ENCODE measurements around the gene LYPD5. TPM values are rescaled to one million over a fixed set of nuclear protein-coding genes. Genes with fewer than 3 reads are reported as not detected.
"Not testable (repeated sequence)": the region's sequence is repeated elsewhere in the genome, so short reads cannot be mapped to it uniquely, and the experiment has no call there.

The LYPD5 gene
- total RNA-seq, 1 donor from 2014 or later = not detected

DNA sequence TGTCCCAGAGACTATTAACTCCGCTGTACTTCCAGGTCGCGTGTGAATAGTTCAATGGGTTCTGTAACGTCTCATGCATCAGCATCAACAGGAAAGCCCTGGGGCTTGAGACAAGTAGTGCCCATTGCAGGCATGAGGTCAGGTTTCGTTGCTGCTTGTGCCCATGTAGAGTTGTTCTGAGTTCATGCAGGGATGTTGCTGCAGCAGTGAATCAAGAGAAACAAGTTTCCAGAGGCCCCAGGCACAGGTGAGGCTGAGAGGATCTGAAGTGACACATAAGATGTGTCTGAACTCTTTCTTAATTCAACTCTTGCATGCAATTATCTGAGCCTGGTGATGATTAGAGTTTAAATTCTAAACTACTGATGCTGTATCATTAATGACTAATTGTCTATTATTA lies 16.3 kb upstream of the LYPD5 start:
- TF ChIP-seq, protein P1, sequence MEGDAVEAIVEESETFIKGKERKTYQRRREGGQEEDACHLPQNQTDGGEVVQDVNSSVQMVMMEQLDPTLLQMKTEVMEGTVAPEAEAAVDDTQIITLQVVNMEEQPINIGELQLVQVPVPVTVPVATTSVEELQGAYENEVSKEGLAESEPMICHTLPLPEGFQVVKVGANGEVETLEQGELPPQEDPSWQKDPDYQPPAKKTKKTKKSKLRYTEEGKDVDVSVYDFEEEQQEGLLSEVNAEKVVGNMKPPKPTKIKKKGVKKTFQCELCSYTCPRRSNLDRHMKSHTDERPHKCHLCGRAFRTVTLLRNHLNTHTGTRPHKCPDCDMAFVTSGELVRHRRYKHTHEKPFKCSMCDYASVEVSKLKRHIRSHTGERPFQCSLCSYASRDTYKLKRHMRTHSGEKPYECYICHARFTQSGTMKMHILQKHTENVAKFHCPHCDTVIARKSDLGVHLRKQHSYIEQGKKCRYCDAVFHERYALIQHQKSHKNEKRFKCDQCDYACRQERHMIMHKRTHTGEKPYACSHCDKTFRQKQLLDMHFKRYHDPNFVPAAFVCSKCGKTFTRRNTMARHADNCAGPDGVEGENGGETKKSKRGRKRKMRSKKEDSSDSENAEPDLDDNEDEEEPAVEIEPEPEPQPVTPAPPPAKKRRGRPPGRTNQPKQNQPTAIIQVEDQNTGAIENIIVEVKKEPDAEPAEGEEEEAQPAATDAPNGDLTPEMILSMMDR (conservative IDR thresholded peaks at IDR 0.05) = no peak
- DNase-seq (ENCODE audit: low read depth, low spot score) = no peak
- no peaks in the 10 kb centered on the region for H3K4me1 Mint-ChIP-seq
- H3K27ac Mint-ChIP-seq (ENCODE audit: unreplicated experiment) = no peak overlapping the region
- peaks cover 4% of the 10 kb centered on the region for H3K9me3 Mint-ChIP-seq
- H3K4me3 Mint-ChIP-seq = no peak overlapping the region
- H3K36me3 Mint-ChIP-seq (ENCODE audit: low read depth) = no peaks in the 10 kb centered on the region
- peaks cover 67% of the 10 kb centered on the region for H3K27me3 Mint-ChIP-seq (ENCODE audit: low read depth)

- not testable (repeated sequence) for H3K9me3 Mint-ChIP-seq; H3K36me3 Mint-ChIP-seq (ENCODE audit: low read depth); H3K4me1 Mint-ChIP-seq; DNase-seq (ENCODE audit: low read depth, low spot score); H3K27ac Mint-ChIP-seq (ENCODE audit: unreplicated experiment); H3K4me3 Mint-ChIP-seq
- peaks cover 65% of the 10 kb centered on the region for H3K27me3 Mint-ChIP-seq (ENCODE audit: low read depth)
These were observed 15.2 kb upstream of the LYPD5 start for GRCh38 chr19:43817454-43817853.

GRCh38 chr19:43814663-43815352 lies 12.6 kb upstream of the LYPD5 start:
- no peak overlapping the region for H3K27ac Mint-ChIP-seq (ENCODE audit: unreplicated experiment)
- peaks cover 64% of the 10 kb centered on the region for H3K27me3 Mint-ChIP-seq (ENCODE audit: low read depth)
- H3K4me3 Mint-ChIP-seq = no peak overlapping the region
- peaks cover 2% of the 10 kb centered on the region for H3K4me1 Mint-ChIP-seq
- H3K9me3 Mint-ChIP-seq = peaks cover 4% of the 10 kb centered on the region
- TF ChIP-seq, protein P1 (conservative IDR thresholded peaks at IDR 0.05) = no peak
- no peaks in the 10 kb centered on the region for H3K36me3 Mint-ChIP-seq (ENCODE audit: low read depth)
- DNase-seq (ENCODE audit: low read depth, low spot score) = no peak

DNA sequence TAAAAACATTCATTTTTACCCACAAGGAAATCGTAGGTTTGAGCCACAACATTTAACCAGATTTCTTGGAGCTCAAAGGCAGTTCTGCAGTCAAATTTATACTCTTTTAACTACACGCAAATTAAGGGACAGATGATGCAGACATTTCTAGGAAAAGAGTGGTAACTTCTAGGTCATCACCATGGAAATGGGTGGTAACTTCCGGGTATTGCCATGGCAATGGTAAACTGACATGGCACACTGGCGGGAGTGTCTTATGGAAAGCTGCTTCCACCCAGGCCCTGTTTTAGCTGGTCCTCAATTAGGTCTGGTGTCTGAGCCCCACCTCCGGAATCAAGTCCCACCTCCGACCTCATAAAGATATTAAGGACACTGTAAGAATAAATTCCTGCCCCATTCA lies 10.4 kb upstream of the LYPD5 start:
- Mint-ChIP-seq H3K9me3 (peaks cover 4% of the 10 kb centered on the region), H3K4me3 (no peak overlapping the region), H3K4me1 (peaks cover 8% of the 10 kb centered on the region), H3K27me3 (ENCODE audit: low read depth) (peaks cover 52% of the 10 kb centered on the region), H3K27ac (ENCODE audit: unreplicated experiment) (no peak overlapping the region), H3K36me3 (ENCODE audit: low read depth) (no peaks in the 10 kb centered on the region)
- no peak for DNase-seq (ENCODE audit: low read depth, low spot score)
- TF ChIP-seq, protein P1 (conservative IDR thresholded peaks at IDR 0.05) = no peak

- Mint-ChIP-seq H3K27ac (ENCODE audit: unreplicated experiment) (no peak overlapping the region), H3K27me3 (ENCODE audit: low read depth) (peaks cover 54% of the 10 kb centered on the region), H3K4me1 (peaks cover 12% of the 10 kb centered on the region), H3K9me3 (peaks cover 4% of the 10 kb centered on the region), H3K4me3 (no peak overlapping the region), H3K36me3 (ENCODE audit: low read depth) (no peaks in the 10 kb centered on the region)
- TF ChIP-seq, protein P1 (conservative IDR thresholded peaks at IDR 0.05) = no peak
- no peak for DNase-seq (ENCODE audit: low read depth, low spot score)
These were observed 10.0 kb upstream of the LYPD5 start for GRCh38 chr19:43812259-43812658.

GRCh38 chr19:43811837-43812236 lies 9.6 kb upstream of the LYPD5 start:
- Mint-ChIP-seq H3K9me3 (peaks cover 4% of the 10 kb centered on the region), H3K27me3 (ENCODE audit: low read depth) (peaks cover 53% of the 10 kb centered on the region), H3K36me3 (ENCODE audit: low read depth) (no peaks in the 10 kb centered on the region), H3K4me1 (peaks cover 15% of the 10 kb centered on the region), H3K27ac (ENCODE audit: unreplicated experiment) (no peak overlapping the region), H3K4me3 (no peak overlapping the region)
- TF ChIP-seq, protein P1 (conservative IDR thresholded peaks at IDR 0.05) = no peak
- no peak for DNase-seq (ENCODE audit: low read depth, low spot score)

Measured in neural crest cell (in vitro differentiated cells).